K562 (cell line): ENCODE measurements around the gene UNC13C. TPM values are rescaled to one million over a fixed set of nuclear protein-coding genes. Genes with fewer than 3 reads are reported as not detected.

Experiments used
- ATAC-seq: fragments of 200-7000 bp; cut with Tn5 transposase; 3 replicates; pipeline ENCODE4 v1.9.1; 2020; ENCODE audit warnings: moderate library complexity
- BruUV-seq: library from RNA; stranded (reverse); fragments of 400-500 nt; replicated peaks from 2 replicates; lab custom pipeline; 2021; lab: Mats Ljungman, UMichigan
- CTCF ChIA-PET: fragments of 300-600 bp; formaldehyde crosslinking; extraction: SDS; loops from one replicate; lab custom pipeline; 2021; ENCODE audit warnings: low intra/inter-chr PET ratio; lab: Yijun Ruan, JAX
- POLR2A ChIA-PET: fragments of 300-600, 350-650 bp; sonication (Branson Sonifier 250); formaldehyde crosslinking; extraction: SDS; loops from one replicate; lab custom pipeline; 2021; ENCODE audit warnings: antibody characterized with exemption, inconsistent platforms; lab: Yijun Ruan, JAX
- DNase-seq, 4 experiments: peaks; one replicate each; pipeline versions ENCODE4 v3.0.0 to v3.0.0-alpha.2; 2011 to 2018; ENCODE audit warnings: low spot score in 3 of 4, mixed read lengths in 3 of 4; ENCODE audit errors: extremely low read depth in 1 of 4
- FAIRE-seq: peaks from 2 replicates; lab custom pipeline; 2011; peaks lifted over from hg19 to GRCh38; lab: Jason Lieb, UNC
- H2AFZ ChIP-seq: 2 replicates; pipeline ENCODE4 v1.6.0; 2011; ENCODE audit warnings: low read depth, low read length, control low read depth, inconsistent platforms
- H3K27ac ChIP-seq: fragments of 200-600 bp; 3 replicates; pipeline ENCODE4 v1.8.0; 2011; ENCODE audit warnings: low read depth, mild to moderate bottlenecking, control low read depth, inconsistent platforms, low read length, moderate library complexity, mixed read lengths; ENCODE audit errors: extremely low read depth
- H3K27me3 ChIP-seq, 2 experiments: fragments of 300-600 bp in 1 of 2; 2 replicates in 1 of 2; 3 replicates in 1 of 2; pipeline versions ENCODE4 v1.6.0 to v1.8.0; 2011; ENCODE audit warnings: inconsistent platforms in 2 of 2, low read length in 2 of 2, mild to moderate bottlenecking in 1 of 2, mixed read lengths in 1 of 2, moderate library complexity in 1 of 2; ENCODE audit not compliant: control insufficient read depth in 2 of 2, insufficient read depth in 2 of 2
- H3K36me3 ChIP-seq: fragments of 300-600 bp; 3 replicates; pipeline ENCODE4 v1.8.0; 2011; ENCODE audit warnings: mild to moderate bottlenecking, low read length, inconsistent platforms; ENCODE audit not compliant: control insufficient read depth, insufficient read depth
- H3K4me1 ChIP-seq, 2 experiments: fragments of 200-600 bp in 1 of 2; replicated peaks in 1 of 2; 2 replicates in 1 of 2; 3 replicates in 1 of 2; pipeline versions ENCODE4 v1.5.1 to v1.8.0; 2011; ENCODE audit warnings: inconsistent platforms in 2 of 2, low read length in 2 of 2, mild to moderate bottlenecking in 1 of 2, mixed read lengths in 1 of 2, moderate library complexity in 1 of 2; ENCODE audit not compliant: control insufficient read depth in 2 of 2, insufficient read depth in 2 of 2
- H3K4me2 ChIP-seq: 2 replicates; pipeline ENCODE4 v1.6.1; 2011; ENCODE audit warnings: low read length, control low read depth, inconsistent platforms, mixed read lengths; ENCODE audit not compliant: insufficient read depth
- H3K4me3 ChIP-seq: fragments of 200-600 bp; sonication (generic), shearing (Covaris generic); 2 replicates; pipeline ENCODE4 v1.5.1; 2016; ENCODE audit warnings: control low read depth, inconsistent platforms
- H3K79me2 ChIP-seq: fragments of 200-600 bp; 3 replicates; pipeline ENCODE4 v1.8.0; 2011; ENCODE audit warnings: low read length, inconsistent platforms; ENCODE audit not compliant: control insufficient read depth, insufficient read depth
- H3K9ac ChIP-seq, 2 experiments: 2 replicates each; pipeline versions ENCODE4 v1.6.0 to v1.6.1; 2011; ENCODE audit warnings: low read depth in 2 of 2, low read length in 2 of 2, control low read depth in 1 of 2, inconsistent platforms in 1 of 2, mild to moderate bottlenecking in 1 of 2, mixed read lengths in 1 of 2; ENCODE audit not compliant: insufficient read depth in 1 of 2
- H3K9me1 ChIP-seq: one replicate; pipeline ENCODE4 v1.6.0; 2011; ENCODE audit warnings: inconsistent platforms, mild to moderate bottlenecking, low read length, moderate library complexity; ENCODE audit not compliant: control insufficient read depth, insufficient read depth
- H3K9me3 ChIP-seq: replicated peaks from 2 replicates; pipeline ENCODE4 v1.5.1; 2011; ENCODE audit warnings: low read depth, low read length, inconsistent platforms; ENCODE audit not compliant: control insufficient read depth, insufficient read depth
- H4K20me1 ChIP-seq: replicated peaks from 2 replicates; pipeline ENCODE4 v1.6.1; 2011; ENCODE audit warnings: low read length, inconsistent platforms, mixed read lengths; ENCODE audit not compliant: control insufficient read depth, insufficient read depth
- ATF2 ChIP-seq: sonication (generic); formaldehyde crosslinking; IDR thresholded peaks from 2 replicates; pipeline ENCODE4 v1.8.1; 2022; ENCODE audit warnings: missing genetic modification reagents
- CBFB ChIP-seq: sonication (generic); formaldehyde crosslinking; IDR thresholded peaks from 2 replicates; pipeline ENCODE4 v1.4.0; 2020; ENCODE audit warnings: mild to moderate bottlenecking, missing genetic modification reagents
- FOXA3 ChIP-seq, 2 experiments: fragments of 450-650 bp in 1 of 2; sonication (generic) in 1 of 2; formaldehyde crosslinking; IDR thresholded peaks in 1 of 2; conservative IDR thresholded peaks in 1 of 2; 2 replicates each; pipeline versions ENCODE4 v1.4.0 to v1.8.0; 2020 to 2022; ENCODE audit warnings: mild to moderate bottlenecking in 2 of 2, missing genetic modification reagents in 1 of 2
- MCM5 ChIP-seq: fragments of 450-650 bp; IDR thresholded peaks from 2 replicates; pipeline ENCODE4 v1.6.1; 2016; ENCODE audit warnings: low read depth
- PHB2 ChIP-seq: fragments of 450-650 bp; IDR thresholded peaks from 2 replicates; pipeline ENCODE4 v1.6.1; 2017; ENCODE audit warnings: low read depth
- PTRF ChIP-seq: fragments of 450-650 bp; IDR thresholded peaks from 2 replicates; pipeline ENCODE4 v1.6.1; 2016; ENCODE audit warnings: mild to moderate bottlenecking, missing genetic modification characterization, missing compliant biosample characterization
- RBBP5 ChIP-seq: fragments of 200-600 bp; sonication (generic); IDR thresholded peaks from 2 replicates; pipeline ENCODE4 v1.6.1; 2012; ENCODE audit warnings: borderline replicate concordance, mild to moderate bottlenecking, low read length, control low read depth, inconsistent platforms; ENCODE audit not compliant: insufficient read depth, poor library complexity, severe bottlenecking
- RERE ChIP-seq: sonication (generic); formaldehyde crosslinking; IDR thresholded peaks from 2 replicates; pipeline ENCODE4 v1.8.0; 2023; ENCODE audit warnings: missing genetic modification reagents, mild to moderate bottlenecking, borderline replicate concordance
- RFX7 ChIP-seq: fragments of 250-450 bp; sonication (Bioruptor Pico); IDR thresholded peaks from 2 replicates; pipeline ENCODE4 v1.5.1; 2021; ENCODE audit warnings: mild to moderate bottlenecking
- SMARCE1 ChIP-seq: fragments of 450-650 bp; IDR thresholded peaks from 2 replicates; pipeline ENCODE4 v1.7.1; 2016; ENCODE audit warnings: mild to moderate bottlenecking
- SMC3 ChIP-seq: conservative IDR thresholded peaks from 2 replicates; pipeline ENCODE4 v1.6.1; 2011; ENCODE audit warnings: low read depth, low read length, improper control_type of control experiment; ENCODE audit not compliant: insufficient read depth
- ZNF143 ChIP-seq: sonication (generic); formaldehyde crosslinking; IDR thresholded peaks from 2 replicates; pipeline ENCODE4 v1.9.0; 2022; ENCODE audit warnings: mild to moderate bottlenecking, missing genetic modification reagents
- ZNF444 ChIP-seq: fragments of 250-450 bp; sonication (Bioruptor Pico); IDR thresholded peaks from 2 replicates; pipeline ENCODE4 v1.4.0; 2020; ENCODE audit warnings: mild to moderate bottlenecking, moderate library complexity
- ZNF57 ChIP-seq: fragments of 450-650 bp; formaldehyde crosslinking; IDR thresholded peaks from 2 replicates; pipeline ENCODE4 v1.4.0; 2020; ENCODE audit warnings: mild to moderate bottlenecking, moderate library complexity
- WGBS: fragments of 100-300 bp; shearing (Covaris generic); methylation state at CpG from one replicate; pipeline ENCODE4 v1.1.6; 2016; ENCODE audit warnings: low coverage, mixed read lengths; ENCODE audit not compliant: insufficient coverage; ENCODE audit errors: missing lambda C conversion rate; 5-methylcytosine and 5-hydroxymethylcytosine counted together
- in situ Hi-C: fragments of 300-500 bp; cut with MboI; formaldehyde crosslinking; loops from 4 replicates; pipeline ENCODE4 v1.15.0; 2018; ENCODE audit warnings: inconsistent platforms, mixed read lengths
- intact Hi-C: fragments of 100-400 bp; cut with micrococcal nuclease; formaldehyde crosslinking; loops from 2 replicates; pipeline ENCODE4 v1.14.2; 2022
- polyA plus RNA-seq, 8 experiments: library from polyadenylated mRNA; depleted of rRNA in 4 of 8; stranded (reverse) in 5 of 8; unstranded in 3 of 8; fragments of >200 nt; fragmentation: Nextera tagmentation in 2 of 8; fragmentation: Illumina TruSeq in 1 of 8; extraction: Ambion mirVana in 2 of 8; extraction: Trizol in 1 of 8; gene quantifications; 2 replicates each; pipeline versions ENCODE4 v1.2.1 to v1.2.3, GENCODE V29; 2011 to 2014; ENCODE audit warnings: inconsistent platforms in 1 of 8, missing spikeins in 1 of 8
- total RNA-seq, 7 experiments: library from RNA; depleted of rRNA in 6 of 7; stranded (reverse); fragments of >200 nt in 6 of 7; fragmentation: Illumina TruSeq in 2 of 7; extraction: Trizol in 2 of 7; gene quantifications; 2 replicates each; pipeline versions ENCODE4 v1.2.1 to v1.2.3, GENCODE V29; 2011 to 2021; ENCODE audit warnings: low replicate concordance in 1 of 7

UNC13C gene
- total and polyA plus RNA-seq, 9 of the 15 experiments (the other 6 are each of a cell fraction or from before 2014, with no cell fraction given) = not detected

GRCh38 chr15:54519577-54519976, 541.3 kb downstream of the UNC13C start (continued):
- TF ChIP-seq SMARCE1 (no peak), ATF2 (CRISPR knock-in tag) (no peak), ZNF143 (CRISPR knock-in tag) (no peak), MCM5 (no peak), FOXA3 (CRISPR knock-in tag; conservative IDR thresholded peaks at IDR 0.05 in 1 of 2, IDR thresholded peaks at IDR 0.05 in 1 of 2) (no peak), SMC3 (no peak), ZNF444 (CRISPR knock-in tag) (no peak)

GRCh38 chr15:54520616-54521015, 542.4 kb downstream of the UNC13C start:
- in situ Hi-C loops = no loop called here
- ChIA-PET CTCF (no interaction called here), POLR2A (no interaction called here)
- ATAC-seq = no peak
- Histone ChIP-seq H3K79me2 (no peaks in the 10 kb centered on the region), H3K4me3 (no peak overlapping the region), H3K9ac (no peak overlapping the region), H3K4me2 (no peak overlapping the region), H3K27me3 (no peaks in the 10 kb centered on the region), H3K9me1 (no peaks in the 10 kb centered on the region), H4K20me1 (no peaks in the 10 kb centered on the region), H3K9me3 (no peaks in the 10 kb centered on the region), H3K36me3 (no peaks in the 10 kb centered on the region), H3K4me1 (no peaks in the 10 kb centered on the region), H3K27ac (no peak overlapping the region), H2AFZ (no peak overlapping the region)
- no peak for FAIRE-seq
- DNase-seq = no peak
- 0% methylated on average over 1 of the region's 1 CpG for WGBS
- BruUV-seq = no TSS peak
- intact Hi-C loops = no loop called here
- TF ChIP-seq CBFB (CRISPR knock-in tag) (no peak), RERE (CRISPR knock-in tag) (no peak), RFX7 (no peak), RBBP5 (no peak), PTRF (no peak), ATF2 (CRISPR knock-in tag) (no peak), PHB2 (no peak), ZNF57 (no peak)
